Activated CD8-positive, alpha-beta T cell treated with anti-CD3 and anti-CD28 coated beads, Interleukin-2, amount 10 ng/mL, durations not matched to agents 7 days and 5 days (primary cell): Measurements from ENCODE around the gene RETREG1. TPM values are rescaled to one million over a fixed set of nuclear protein-coding genes. Genes with fewer than 3 reads are reported as not detected.
"Not testable (repeated sequence)": the region's sequence is repeated elsewhere in the genome, so short reads cannot be mapped to it uniquely, and the experiment has no call there.

Experiments used
- ATAC-seq: fragments of 150-1000 bp; cut with Tn5 transposase; one replicate; pipeline ENCODE4 v1.10.0; 2021; ENCODE audit warnings: moderate library complexity
- CTCF ChIA-PET: fragments of 350-600 bp; sonication (Branson Sonifier 250); formaldehyde crosslinking; loops from one replicate; lab custom pipeline; 2021; ENCODE audit warnings: antibody characterized with exemption; lab: Charles Lee
- POLR2A ChIA-PET: fragments of 350-600 bp; sonication (Branson Sonifier 250); formaldehyde crosslinking; loops from one replicate; lab custom pipeline; 2021; ENCODE audit warnings: antibody characterized with exemption; lab: Charles Lee
- DNase-seq: peaks from one replicate; pipeline ENCODE4 v3.0.0-alpha.2; 2020
- H3K27ac Mint-ChIP-seq: one replicate; pipeline ENCODE4 v1.8.0; 2021; ENCODE audit warnings: mild to moderate bottlenecking, mixed read lengths
- H3K27me3 Mint-ChIP-seq: one replicate; pipeline ENCODE4 v1.8.0; 2021; ENCODE audit warnings: low read depth, mixed read lengths
- H3K36me3 Mint-ChIP-seq: one replicate; pipeline ENCODE4 v1.8.0; 2021; ENCODE audit warnings: low read depth, mixed read lengths
- H3K4me1 Mint-ChIP-seq: one replicate; pipeline ENCODE4 v1.8.0; 2021; ENCODE audit warnings: low read depth, mixed read lengths
- H3K4me3 Mint-ChIP-seq: one replicate; pipeline ENCODE4 v1.8.0; 2021; ENCODE audit warnings: mild to moderate bottlenecking, mixed read lengths
- H3K9me3 Mint-ChIP-seq: one replicate; pipeline ENCODE4 v1.8.0; 2022; ENCODE audit warnings: mixed read lengths; ENCODE audit not compliant: insufficient read depth
- total RNA-seq, 2 experiments: library from RNA; stranded (reverse); gene quantifications; one replicate each; pipeline ENCODE4 v1.2.3, GENCODE V29; 2021

The RETREG1 gene
- total RNA-seq, 2 experiments from 2014 or later, result 47.1 to 51.8 TPM

- ChIA-PET CTCF (interaction anchor here (1.1 to 4.5 kb wide), 4 partner anchors 11 to 159 kb away, joined by 3 to 42 read pairs (median 14); no protein-coding TSS in a partner anchor), POLR2A (interaction anchor here (1.6 to 5.3 kb wide), 2 partner anchors 13 to 47 kb away, joined by 7 to 136 read pairs; no protein-coding TSS in a partner anchor)
- Mint-ChIP-seq H3K27me3 (no peaks in the 10 kb centered on the region), H3K4me1 (peaks cover 44% of the 10 kb centered on the region), H3K36me3 (peaks cover 38% of the 10 kb centered on the region), H3K4me3 (peak overlapping the region; percentile 95), H3K9me3 (no peaks in the 10 kb centered on the region), H3K27ac (no peak overlapping the region)
- ATAC-seq (no peak), DNase-seq (peak; percentile 32)
Observed at GRCh38 chr5:16615741-16616535, 859 bp downstream of the RETREG1 start.

DNA sequence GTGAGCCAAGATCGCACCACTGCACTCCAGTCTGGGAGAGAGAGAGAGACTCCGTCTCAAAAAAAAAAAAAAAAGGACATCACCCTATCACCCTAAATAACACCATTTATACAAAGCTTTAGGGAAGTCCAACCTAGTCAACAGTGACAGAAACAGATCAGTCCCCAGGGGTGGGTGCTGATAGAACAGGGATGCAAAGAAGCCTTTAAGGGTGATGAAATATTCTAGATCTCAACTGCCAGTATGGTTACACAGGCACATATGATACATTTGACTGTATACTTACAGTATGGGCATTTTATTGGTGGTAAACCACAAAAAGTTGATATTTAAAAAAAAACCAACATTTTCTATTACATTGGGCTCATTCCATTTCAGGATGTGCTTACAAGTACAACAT is 4.8 kb downstream of the RETREG1 start:
- ATAC-seq (no peak), DNase-seq (no peak)
- Mint-ChIP-seq H3K4me1 (peaks cover 44% of the 10 kb centered on the region), H3K27ac (no peak overlapping the region), H3K27me3 (no peaks in the 10 kb centered on the region), H3K36me3 (peaks cover 64% of the 10 kb centered on the region), H3K4me3 (no peak overlapping the region), H3K9me3 (no peaks in the 10 kb centered on the region)
- ChIA-PET CTCF (no interaction called here), POLR2A (no interaction called here)

- ATAC-seq, CTCF ChIA-PET: not testable (repeated sequence)
Observed at GRCh38 chr5:16610896-16611295, 5.9 kb downstream of the RETREG1 start.

DNA sequence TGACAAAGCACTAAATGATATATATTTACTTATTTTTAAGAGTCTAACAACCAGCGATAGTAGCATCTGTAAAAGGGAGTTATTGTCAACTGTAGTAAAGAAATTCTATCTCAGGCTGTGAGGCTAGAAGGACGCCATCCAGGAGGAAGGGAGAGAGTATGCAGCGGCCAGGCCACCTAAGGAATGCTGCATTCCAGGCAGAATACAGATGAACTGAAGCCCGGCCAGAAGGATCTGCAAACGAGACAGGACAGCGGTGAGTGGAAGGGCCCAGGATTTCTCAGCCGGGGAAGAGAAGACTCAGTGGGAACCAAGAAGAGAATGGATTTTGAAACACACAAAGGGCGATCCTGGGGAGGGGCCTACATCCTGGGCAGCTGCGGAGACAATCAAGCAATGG is 7.4 kb downstream of the RETREG1 start:
- DNase-seq, result no peak
- no peak for ATAC-seq
- peaks cover 71% of the 10 kb centered on the region for H3K36me3 Mint-ChIP-seq
- no peak overlapping the region for H3K4me3 Mint-ChIP-seq
- no peak overlapping the region for H3K27ac Mint-ChIP-seq
- CTCF ChIA-PET, result no interaction called here
- H3K9me3 Mint-ChIP-seq, result no peaks in the 10 kb centered on the region
- no peaks in the 10 kb centered on the region for H3K27me3 Mint-ChIP-seq
- POLR2A ChIA-PET, result no interaction called here
- H3K4me1 Mint-ChIP-seq, result peaks cover 47% of the 10 kb centered on the region

More at GRCh38 chr5:16610896-16611295, 5.9 kb downstream of the RETREG1 start:
- H3K4me3 Mint-ChIP-seq, H3K9me3 Mint-ChIP-seq, POLR2A ChIA-PET, H3K27me3 Mint-ChIP-seq, H3K27ac Mint-ChIP-seq, DNase-seq: not testable (repeated sequence)
- Mint-ChIP-seq H3K36me3 (peaks cover 70% of the 10 kb centered on the region), H3K4me1 (peaks cover 43% of the 10 kb centered on the region)

DNA sequence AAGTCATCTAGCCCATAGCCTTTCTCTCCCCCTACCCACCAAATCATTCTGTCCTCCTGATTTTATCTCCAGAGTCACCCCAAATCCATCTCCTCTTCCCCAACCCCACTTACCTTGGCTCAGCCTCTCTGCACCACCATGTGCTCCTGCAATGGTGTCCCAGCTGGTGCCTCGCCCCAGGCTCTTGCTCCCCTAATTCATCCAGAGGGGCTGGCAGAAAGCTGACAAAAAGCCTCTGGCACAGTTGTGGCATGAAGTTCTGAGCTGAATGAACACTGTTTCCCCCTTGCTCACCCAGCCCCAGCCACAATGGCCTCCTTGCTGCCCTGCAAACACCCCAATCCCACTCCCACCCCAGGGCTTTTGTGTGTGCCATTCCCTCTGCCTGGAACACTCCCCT is 10.2 kb downstream of the RETREG1 start:
- Mint-ChIP-seq H3K27ac (no peak overlapping the region), H3K27me3 (no peaks in the 10 kb centered on the region), H3K36me3 (peaks cover 66% of the 10 kb centered on the region), H3K4me3 (no peak overlapping the region), H3K4me1 (peaks cover 38% of the 10 kb centered on the region), H3K9me3 (no peaks in the 10 kb centered on the region)
- POLR2A ChIA-PET, result no interaction called here
- DNase-seq (no peak), ATAC-seq (no peak)
- CTCF ChIA-PET, result interaction anchor here (0.6 kb wide), 1 partner anchor 13 kb away, joined by 6 read pairs; no protein-coding TSS in a partner anchor

GRCh38 chr5:16603701-16604100 is 13.1 kb downstream of the RETREG1 start:
- Mint-ChIP-seq H3K4me1 (peaks cover 54% of the 10 kb centered on the region), H3K4me3 (no peak overlapping the region), H3K27me3 (no peaks in the 10 kb centered on the region), H3K9me3 (no peaks in the 10 kb centered on the region), H3K27ac (no peak overlapping the region), H3K36me3 (peaks cover 60% of the 10 kb centered on the region)
- ATAC-seq (no peak), DNase-seq (no peak)
- CTCF ChIA-PET, result no interaction called here
- POLR2A ChIA-PET, result no interaction called here

DNA sequence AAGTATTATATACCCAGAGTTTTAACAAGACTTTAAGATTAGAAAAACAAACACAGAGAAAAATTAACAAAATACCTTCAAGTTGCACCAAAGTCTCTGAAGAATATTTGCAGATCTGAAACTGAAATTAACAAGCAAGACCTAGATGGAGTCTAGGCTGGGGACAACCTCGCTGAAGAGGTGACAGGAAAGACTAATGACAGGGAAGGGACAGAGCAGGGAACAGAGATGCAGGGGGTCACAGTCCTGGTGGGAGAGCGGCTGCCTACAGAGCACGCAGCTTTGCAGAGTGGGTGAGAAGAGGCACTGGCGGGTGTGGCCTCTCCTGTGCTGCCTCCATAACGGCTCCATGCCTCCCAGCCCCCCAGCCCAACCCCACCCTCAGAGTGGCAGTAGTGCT is 13.5 kb downstream of the RETREG1 start:
- Mint-ChIP-seq H3K27ac (no peak overlapping the region), H3K36me3 (peaks cover 60% of the 10 kb centered on the region), H3K27me3 (no peaks in the 10 kb centered on the region), H3K4me3 (no peak overlapping the region), H3K9me3 (no peaks in the 10 kb centered on the region), H3K4me1 (peaks cover 53% of the 10 kb centered on the region)
- CTCF ChIA-PET, result no interaction called here
- ATAC-seq (no peak), DNase-seq (no peak)
- POLR2A ChIA-PET, result no interaction called here

GRCh38 chr5:16602182-16602581 is 14.6 kb downstream of the RETREG1 start:
- no peaks in the 10 kb centered on the region for H3K27me3 Mint-ChIP-seq
- ATAC-seq (no peak), DNase-seq (no peak)
- H3K4me1 Mint-ChIP-seq, result peaks cover 53% of the 10 kb centered on the region
- H3K9me3 Mint-ChIP-seq, result no peaks in the 10 kb centered on the region
- H3K36me3 Mint-ChIP-seq, result peaks cover 65% of the 10 kb centered on the region
- ChIA-PET POLR2A (no interaction called here), CTCF (interaction anchor here (1.4 kb wide), 1 partner anchor 65 kb away, joined by 4 read pairs; no protein-coding TSS in a partner anchor)
- no peak overlapping the region for H3K4me3 Mint-ChIP-seq
- H3K27ac Mint-ChIP-seq, result no peak overlapping the region

DNA sequence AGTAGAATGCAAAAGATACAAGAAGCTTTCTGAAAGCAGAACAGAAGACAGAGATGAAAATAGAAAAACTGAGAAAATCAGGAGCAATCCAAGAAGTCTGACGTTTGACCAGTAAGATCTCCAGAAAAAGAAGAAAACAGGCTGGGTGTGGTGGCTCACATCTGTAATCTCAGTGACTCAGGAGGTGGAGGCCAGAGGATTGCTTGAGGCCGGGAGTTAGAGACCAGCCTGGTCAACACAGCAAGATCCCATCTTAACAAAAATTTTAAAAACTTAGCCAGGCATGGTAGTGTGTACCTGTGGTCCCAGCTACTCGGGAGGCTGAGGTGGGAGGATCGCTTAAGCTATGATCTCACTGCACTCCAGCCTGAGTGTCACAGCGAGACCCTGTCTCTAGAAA is 15.9 kb downstream of the RETREG1 start:
- Mint-ChIP-seq H3K27ac (peak overlapping the region; percentile 76), H3K9me3 (no peaks in the 10 kb centered on the region), H3K36me3 (peaks cover 58% of the 10 kb centered on the region), H3K4me1 (peaks cover 52% of the 10 kb centered on the region), H3K4me3 (no peak overlapping the region), H3K27me3 (no peaks in the 10 kb centered on the region)
- no peak for DNase-seq
- ChIA-PET CTCF (no interaction called here), POLR2A (no interaction called here)
- ATAC-seq, result no peak

GRCh38 chr5:16600397-16600796 is 16.4 kb downstream of the RETREG1 start:
- H3K4me1 Mint-ChIP-seq, result peaks cover 48% of the 10 kb centered on the region
- CTCF ChIA-PET, result no interaction called here
- ATAC-seq, result no peak
- H3K4me3 Mint-ChIP-seq, result no peak overlapping the region
- H3K27me3 Mint-ChIP-seq, result no peaks in the 10 kb centered on the region
- peaks cover 58% of the 10 kb centered on the region for H3K36me3 Mint-ChIP-seq
- peak overlapping the region; percentile 76 for H3K27ac Mint-ChIP-seq
- POLR2A ChIA-PET, result interaction anchor here (0.6 kb wide), 1 partner anchor 613 kb away, joined by 3 read pairs; no protein-coding TSS in a partner anchor
- DNase-seq, result no peak
- H3K9me3 Mint-ChIP-seq, result no peaks in the 10 kb centered on the region

GRCh38 chr5:16597946-16598694 is 18.7 kb downstream of the RETREG1 start:
- H3K4me3 Mint-ChIP-seq, result no peak overlapping the region
- no peaks in the 10 kb centered on the region for H3K27me3 Mint-ChIP-seq
- ChIA-PET CTCF (no interaction called here), POLR2A (no interaction called here)
- no peak for DNase-seq
- H3K36me3 Mint-ChIP-seq, result peaks cover 65% of the 10 kb centered on the region
- H3K4me1 Mint-ChIP-seq, result peaks cover 32% of the 10 kb centered on the region
- H3K9me3 Mint-ChIP-seq, result no peaks in the 10 kb centered on the region
- H3K27ac Mint-ChIP-seq, result peak overlapping the region; percentile 53
- no peak for ATAC-seq

DNA sequence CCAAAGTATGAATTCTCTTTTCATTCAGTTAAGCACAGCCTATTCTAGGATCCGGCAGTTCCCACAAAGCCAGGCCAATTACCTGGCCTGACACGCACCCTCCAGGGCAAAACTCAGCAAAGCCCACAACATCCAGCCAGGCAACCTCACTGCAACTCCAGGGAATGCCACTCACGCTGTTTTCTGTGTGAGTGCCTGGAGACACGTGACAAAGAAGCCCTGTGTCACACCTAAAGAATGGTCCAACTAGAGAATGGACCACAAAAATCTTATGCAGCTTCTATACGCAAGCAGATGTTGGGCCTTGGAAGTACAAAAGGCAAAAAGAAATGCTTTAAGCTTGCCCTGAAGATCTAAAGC is 20.2 kb downstream of the RETREG1 start:
- Mint-ChIP-seq H3K36me3 (peaks cover 60% of the 10 kb centered on the region), H3K9me3 (no peaks in the 10 kb centered on the region), H3K27ac (no peak overlapping the region), H3K27me3 (no peaks in the 10 kb centered on the region), H3K4me3 (no peak overlapping the region), H3K4me1 (peaks cover 31% of the 10 kb centered on the region)
- no peak for ATAC-seq
- CTCF ChIA-PET, result interaction anchor here (1.8 kb wide), 1 partner anchor 10 kb away, joined by 5 read pairs; no protein-coding TSS in a partner anchor
- POLR2A ChIA-PET, result no interaction called here
- DNase-seq, result no peak
